BJ (cell line): ENCODE results near the gene PTPN21. TPM values are rescaled to one million over a fixed set of nuclear protein-coding genes. Genes with fewer than 3 reads are reported as not detected.

Experiments used
- CTCF ChIA-PET: fragments of 350-600 bp; formaldehyde crosslinking; extraction: SDS; loops from one replicate; lab custom pipeline; 2021; ENCODE audit warnings: antibody characterized with exemption, inconsistent platforms; lab: Yijun Ruan, JAX
- POLR2A ChIA-PET: fragments of 300-600 bp; sonication (Branson Sonifier 250); formaldehyde crosslinking; extraction: SDS; loops from one replicate; lab custom pipeline; 2021; ENCODE audit warnings: antibody characterized with exemption; lab: Charles Lee
- DNase-seq: peaks from one replicate; pipeline ENCODE4 v3.0.0-alpha.2; 2011; ENCODE audit warnings: low read depth
- H3K27me3 ChIP-seq: 2 replicates; pipeline ENCODE4 v1.6.0; 2011; ENCODE audit warnings: low read length; ENCODE audit not compliant: control insufficient read depth, insufficient read depth
- H3K36me3 ChIP-seq: 2 replicates; pipeline ENCODE4 v1.5.1; 2011; ENCODE audit warnings: low read length; ENCODE audit not compliant: control insufficient read depth, insufficient read depth
- H3K4me3 ChIP-seq: 2 replicates; pipeline ENCODE4 v1.5.1; 2011; ENCODE audit warnings: low read depth, mild to moderate bottlenecking, control low read depth, low read length
- polyA plus RNA-seq: library from polyadenylated mRNA; depleted of rRNA; stranded (reverse); fragments of >200 nt; gene quantifications from 2 replicates; pipeline ENCODE4 v1.2.3, GENCODE V29; 2011; rRNA removed
- small RNA-seq: library from RNA; depleted of rRNA; stranded (forward); fragments of <200 nt; gene quantifications from one replicate; pipeline ENCODE3, GENCODE V24; 2012; ENCODE audit warnings: low replicate concordance, low read depth; ENCODE audit not compliant: insufficient read length
- TF ChIP-seq, protein P1 (sequence below): IDR thresholded peaks from 2 replicates; pipeline ENCODE4 v1.5.1; 2011; ENCODE audit warnings: low read depth, mild to moderate bottlenecking, control low read depth, inconsistent platforms, low read length, moderate library complexity; ENCODE audit not compliant: insufficient read depth

PTPN21 gene
- polyA plus RNA-seq, 1 experiment: 9.1 TPM

DNA sequence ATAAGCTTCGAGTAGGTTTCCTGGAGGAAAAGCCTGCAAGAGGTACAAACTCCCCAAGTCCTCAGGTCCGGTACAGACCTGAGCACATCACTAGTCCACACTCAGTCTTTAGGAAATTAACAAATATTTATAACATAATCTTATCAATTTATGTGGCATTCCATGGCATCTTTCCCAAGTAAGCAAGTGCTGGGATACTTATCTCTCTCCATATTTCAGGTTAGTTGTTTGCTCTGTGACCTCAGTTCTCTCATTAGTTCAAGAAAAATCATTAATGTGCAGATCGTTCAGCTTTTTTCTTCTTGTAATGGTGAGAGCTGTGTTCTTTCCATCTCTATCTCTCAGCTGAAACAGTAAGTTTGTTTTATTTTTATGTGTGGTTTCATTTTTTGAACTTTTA lies 134.6 kb downstream of the PTPN21 start:
- ChIA-PET POLR2A (no interaction called here), CTCF (no interaction called here)
- TF ChIP-seq, protein P1, sequence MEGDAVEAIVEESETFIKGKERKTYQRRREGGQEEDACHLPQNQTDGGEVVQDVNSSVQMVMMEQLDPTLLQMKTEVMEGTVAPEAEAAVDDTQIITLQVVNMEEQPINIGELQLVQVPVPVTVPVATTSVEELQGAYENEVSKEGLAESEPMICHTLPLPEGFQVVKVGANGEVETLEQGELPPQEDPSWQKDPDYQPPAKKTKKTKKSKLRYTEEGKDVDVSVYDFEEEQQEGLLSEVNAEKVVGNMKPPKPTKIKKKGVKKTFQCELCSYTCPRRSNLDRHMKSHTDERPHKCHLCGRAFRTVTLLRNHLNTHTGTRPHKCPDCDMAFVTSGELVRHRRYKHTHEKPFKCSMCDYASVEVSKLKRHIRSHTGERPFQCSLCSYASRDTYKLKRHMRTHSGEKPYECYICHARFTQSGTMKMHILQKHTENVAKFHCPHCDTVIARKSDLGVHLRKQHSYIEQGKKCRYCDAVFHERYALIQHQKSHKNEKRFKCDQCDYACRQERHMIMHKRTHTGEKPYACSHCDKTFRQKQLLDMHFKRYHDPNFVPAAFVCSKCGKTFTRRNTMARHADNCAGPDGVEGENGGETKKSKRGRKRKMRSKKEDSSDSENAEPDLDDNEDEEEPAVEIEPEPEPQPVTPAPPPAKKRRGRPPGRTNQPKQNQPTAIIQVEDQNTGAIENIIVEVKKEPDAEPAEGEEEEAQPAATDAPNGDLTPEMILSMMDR: no peak
- no peaks in the 10 kb centered on the region for H3K27me3 ChIP-seq
- no peaks in the 10 kb centered on the region; the same call in 1 of the 2 replicates for H3K36me3 ChIP-seq
- H3K4me3 ChIP-seq: no peak overlapping the region
- DNase-seq: no peak

DNA sequence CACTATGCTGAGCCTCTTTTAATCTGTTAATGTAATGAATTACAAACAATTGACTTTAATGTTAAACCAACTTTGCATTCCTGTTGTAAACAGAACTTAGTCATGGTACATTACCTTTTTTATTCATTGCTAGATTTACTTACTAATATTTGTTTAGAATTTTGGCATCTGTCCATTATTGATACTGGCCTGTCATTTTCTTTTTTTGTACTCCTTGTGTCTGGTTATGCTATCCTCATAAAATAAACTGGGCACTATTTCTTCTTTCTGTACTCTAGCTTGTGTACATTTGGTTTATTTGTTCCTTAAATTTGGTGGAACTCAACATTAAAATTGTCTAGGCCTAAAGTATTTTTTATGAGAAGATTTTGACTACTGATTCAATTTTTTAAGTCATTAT lies 137.2 kb downstream of the PTPN21 start:
- ChIA-PET POLR2A (no interaction called here), CTCF (no interaction called here)
- Histone ChIP-seq H3K36me3 (no peaks in the 10 kb centered on the region; the same call in 1 of the 2 replicates), H3K4me3 (no peak overlapping the region), H3K27me3 (no peaks in the 10 kb centered on the region)
- no peak for DNase-seq
- TF ChIP-seq, protein P1: no peak

Small RNAs within 50 kb of the gene (small RNA-seq; reads per million reads assigned to genes)
- not detected for gene RNU4-22P

Other genes with a start within 250 kb of the PTPN21 start
- not detected in 2 replicates for gene KCNK10, start 231.7 kb downstream of the PTPN21 start, polyA plus RNA-seq
- gene SPATA7, start 169.3 kb downstream of the PTPN21 start, polyA plus RNA-seq: 4.9 and 7.8 TPM in 2 replicates
- gene ZC3H14, start 8.0 kb upstream of the PTPN21 start, polyA plus RNA-seq: 81.8 and 112 TPM in 2 replicates
- gene EML5, start 237.9 kb upstream of the PTPN21 start, polyA plus RNA-seq: 1.2 and 2.6 TPM in 2 replicates